Heart left ventricle (tissue), 13 donors: ENCODE data around the gene SERINC5.

ENCODE experiments used
- POLR2A ChIP-seq, 2 donors: fragments of 450-650 bp; IDR thresholded peaks; one replicate each; pipeline ENCODE4 v1.6.1; 2017; ENCODE audit warnings: antibody characterized with exemption in 2 of 2, mild to moderate bottlenecking in 2 of 2, moderate library complexity in 2 of 2
- TF ChIP-seq, protein P1 (sequence below), 12 donors: fragments of 200-600 bp; sonication (generic) in 4 of 12; IDR thresholded peaks; one replicate each; pipeline versions ENCODE4 v1.5.0 to v1.8.0; 2018 to 2022; ENCODE audit warnings: antibody characterized with exemption in 12 of 12, mild to moderate bottlenecking in 5 of 12
- donor health status: ischemic (EF 13 %, LVEDD 7.1; RV severe dilation, severe dysfunction).
- donor health status: DM: no; HTN: yes; CAD: no.
- donor health status: DM: no; HTN: no; CAD: no.
- donor health status: ischemic (EF 25% LVEDD 6.9; RV normal size, moderate dysfunction).
- donor health status: ischemic (EF 25% LVEDD 5.7; RV mildly dilated, moderate dysfunction).
- donor health status: ischemic (EF 35%, LVEDD 5.7; RV mildly dilated, moderate dysfunction).
- donor health status: nonischemic (EF 11% LVEDD 7.7; RV severe dilation, severe dysfunction).
- donor health status: DM: yes; HTN: yes; CAD: no.
- donor health status: PGD.
- donor health status: ischemic (EF 29% LVEDD 5.4; RV normal size, mild dysfunction).
- donor health status: nonischemic (EF 23%, LVEDD 6.1; RV moderate dilation, normal function).

DNA sequence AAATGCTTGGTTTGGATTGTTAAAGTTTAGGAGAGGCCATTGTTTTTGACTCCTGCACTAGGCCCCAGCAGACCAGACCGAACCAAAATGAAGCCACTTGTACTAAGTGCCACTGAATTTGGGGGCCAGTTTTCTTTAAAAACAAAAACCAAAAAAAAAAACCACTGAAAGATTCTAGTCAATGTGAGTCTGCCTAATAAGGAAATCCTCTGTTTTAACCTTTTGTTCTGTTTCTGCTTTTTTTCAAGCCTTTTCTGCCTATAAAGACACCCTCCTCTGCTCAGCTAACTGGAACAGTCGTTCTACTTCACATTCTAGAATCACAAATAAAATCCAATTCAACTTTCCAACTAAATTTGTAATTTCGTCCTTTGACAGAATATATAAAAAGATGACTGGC lies 64.9 kb downstream of the SERINC5 start:
- TF ChIP-seq POLR2A (IDR thresholded peaks at IDR 0.05), result no peak
- TF ChIP-seq, protein P1, sequence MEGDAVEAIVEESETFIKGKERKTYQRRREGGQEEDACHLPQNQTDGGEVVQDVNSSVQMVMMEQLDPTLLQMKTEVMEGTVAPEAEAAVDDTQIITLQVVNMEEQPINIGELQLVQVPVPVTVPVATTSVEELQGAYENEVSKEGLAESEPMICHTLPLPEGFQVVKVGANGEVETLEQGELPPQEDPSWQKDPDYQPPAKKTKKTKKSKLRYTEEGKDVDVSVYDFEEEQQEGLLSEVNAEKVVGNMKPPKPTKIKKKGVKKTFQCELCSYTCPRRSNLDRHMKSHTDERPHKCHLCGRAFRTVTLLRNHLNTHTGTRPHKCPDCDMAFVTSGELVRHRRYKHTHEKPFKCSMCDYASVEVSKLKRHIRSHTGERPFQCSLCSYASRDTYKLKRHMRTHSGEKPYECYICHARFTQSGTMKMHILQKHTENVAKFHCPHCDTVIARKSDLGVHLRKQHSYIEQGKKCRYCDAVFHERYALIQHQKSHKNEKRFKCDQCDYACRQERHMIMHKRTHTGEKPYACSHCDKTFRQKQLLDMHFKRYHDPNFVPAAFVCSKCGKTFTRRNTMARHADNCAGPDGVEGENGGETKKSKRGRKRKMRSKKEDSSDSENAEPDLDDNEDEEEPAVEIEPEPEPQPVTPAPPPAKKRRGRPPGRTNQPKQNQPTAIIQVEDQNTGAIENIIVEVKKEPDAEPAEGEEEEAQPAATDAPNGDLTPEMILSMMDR (IDR thresholded peaks at IDR 0.05), result no peak
